ENCODE measurements around the gene NOS2.
"Not testable (repeated sequence)": the region's sequence is repeated elsewhere in the genome, so short reads cannot be mapped to it uniquely, and the experiment has no call there.

NOS2 gene

GRCh38 chr17:27837769-27838168, 37.4 kb upstream of the NOS2 start:
- H3K27me3 ChIP-seq (ENCODE audit: low read length); H3K9me3 ChIP-seq (ENCODE audit: insufficient read depth, low read length); H3K36me3 ChIP-seq (ENCODE audit: low read length); H3K79me2 ChIP-seq (ENCODE audit: insufficient read depth, low read length); H3K9me2 ChIP-seq (replicated peaks; ENCODE audit: insufficient read depth, low read length); H2AFZ ChIP-seq (ENCODE audit: low read depth, low read length, severe bottlenecking); H3K4me2 ChIP-seq (ENCODE audit: low read depth, low read length, poor library complexity, severe bottlenecking); H4K20me1 ChIP-seq (ENCODE audit: low read depth, low read length); H3F3A ChIP-seq (ENCODE audit: insufficient read depth); H3K27ac ChIP-seq (ENCODE audit: low read depth, low read length); H3K9ac ChIP-seq (ENCODE audit: low read length); H3K4me3 ChIP-seq (ENCODE audit: insufficient read depth, low read length, poor library complexity, severe bottlenecking): not testable (repeated sequence)

- H3K4me3 ChIP-seq (ENCODE audit: insufficient read depth, low read length, poor library complexity, severe bottlenecking), result no peak overlapping the region
- H4K20me1 ChIP-seq (ENCODE audit: low read depth, low read length), result no peaks in the 10 kb centered on the region
- no peaks in the 10 kb centered on the region for H3K79me2 ChIP-seq (ENCODE audit: insufficient read depth, low read length)
- H2AFZ ChIP-seq (ENCODE audit: low read depth, low read length, severe bottlenecking), result no peak overlapping the region
- no peak for TF ChIP-seq EZH2phosphoT487 (conservative IDR thresholded peaks at IDR 0.05; ENCODE audit: low read length)
- no peak for TF ChIP-seq CTCF (IDR thresholded peaks at IDR 0.05; ENCODE audit: insufficient read depth, low read length, poor library complexity, severe bottlenecking)
- H3K9ac ChIP-seq (ENCODE audit: low read length), result no peak overlapping the region
- H3F3A ChIP-seq (ENCODE audit: insufficient read depth), result no peaks in the 10 kb centered on the region
- H3K4me2 ChIP-seq (ENCODE audit: low read depth, low read length, poor library complexity, severe bottlenecking), result no peak overlapping the region
- H3K27ac ChIP-seq (ENCODE audit: low read depth, low read length), result no peak overlapping the region
- H3K9me2 ChIP-seq (replicated peaks; ENCODE audit: insufficient read depth, low read length), result no peaks in the 10 kb centered on the region
- no peaks in the 10 kb centered on the region for H3K9me3 ChIP-seq (ENCODE audit: insufficient read depth, low read length)
- no peaks in the 10 kb centered on the region for H3K36me3 ChIP-seq (ENCODE audit: low read length)
- no peaks in the 10 kb centered on the region for H3K27me3 ChIP-seq (ENCODE audit: low read length)
Observed at GRCh38 chr17:27836651-27837050, 36.3 kb upstream of the NOS2 start.

GRCh38 chr17:27834571-27834970, 34.2 kb upstream of the NOS2 start:
- H3K79me2 ChIP-seq (ENCODE audit: insufficient read depth, low read length), result no peaks in the 10 kb centered on the region
- TF ChIP-seq EZH2phosphoT487 (conservative IDR thresholded peaks at IDR 0.05; ENCODE audit: low read length), result no peak
- no peak for TF ChIP-seq CTCF (IDR thresholded peaks at IDR 0.05; ENCODE audit: insufficient read depth, low read length, poor library complexity, severe bottlenecking)

GRCh38 chr17:27832831-27833230, 32.5 kb upstream of the NOS2 start:
- no peak overlapping the region for H3K27ac ChIP-seq (ENCODE audit: low read depth, low read length)
- H3K4me3 ChIP-seq (ENCODE audit: insufficient read depth, low read length, poor library complexity, severe bottlenecking), result no peak overlapping the region
- H3K36me3 ChIP-seq (ENCODE audit: low read length), result no peaks in the 10 kb centered on the region
- no peak overlapping the region for H3K9ac ChIP-seq (ENCODE audit: low read length)
- no peaks in the 10 kb centered on the region for H3K9me3 ChIP-seq (ENCODE audit: insufficient read depth, low read length)
- H2AFZ ChIP-seq (ENCODE audit: low read depth, low read length, severe bottlenecking), result no peak overlapping the region
- H3K9me2 ChIP-seq (replicated peaks; ENCODE audit: insufficient read depth, low read length), result no peaks in the 10 kb centered on the region
- H3F3A ChIP-seq (ENCODE audit: insufficient read depth), result no peaks in the 10 kb centered on the region
- no peaks in the 10 kb centered on the region for H3K27me3 ChIP-seq (ENCODE audit: low read length)
- H3K4me2 ChIP-seq (ENCODE audit: low read depth, low read length, poor library complexity, severe bottlenecking), result no peak overlapping the region
- no peaks in the 10 kb centered on the region for H3K79me2 ChIP-seq (ENCODE audit: insufficient read depth, low read length)
- TF ChIP-seq CTCF (IDR thresholded peaks at IDR 0.05; ENCODE audit: insufficient read depth, low read length, poor library complexity, severe bottlenecking), result no peak
- TF ChIP-seq EZH2phosphoT487 (conservative IDR thresholded peaks at IDR 0.05; ENCODE audit: low read length), result no peak
- H4K20me1 ChIP-seq (ENCODE audit: low read depth, low read length), result no peaks in the 10 kb centered on the region

More at GRCh38 chr17:27834571-27834970, 34.2 kb upstream of the NOS2 start:
- H3K27ac ChIP-seq (ENCODE audit: low read depth, low read length), result no peak overlapping the region
- H3K9me2 ChIP-seq (replicated peaks; ENCODE audit: insufficient read depth, low read length), result no peaks in the 10 kb centered on the region
- no peak overlapping the region for H3K4me2 ChIP-seq (ENCODE audit: low read depth, low read length, poor library complexity, severe bottlenecking)
- H3K4me3 ChIP-seq (ENCODE audit: insufficient read depth, low read length, poor library complexity, severe bottlenecking), result no peak overlapping the region
- no peak overlapping the region for H3K9ac ChIP-seq (ENCODE audit: low read length)
- H3K9me3 ChIP-seq (ENCODE audit: insufficient read depth, low read length), result no peaks in the 10 kb centered on the region
- no peaks in the 10 kb centered on the region for H3K27me3 ChIP-seq (ENCODE audit: low read length)
- H4K20me1 ChIP-seq (ENCODE audit: low read depth, low read length), result no peaks in the 10 kb centered on the region
- H3F3A ChIP-seq (ENCODE audit: insufficient read depth), result no peaks in the 10 kb centered on the region
- H2AFZ ChIP-seq (ENCODE audit: low read depth, low read length, severe bottlenecking), result no peak overlapping the region
- H3K36me3 ChIP-seq (ENCODE audit: low read length), result no peaks in the 10 kb centered on the region

GRCh38 chr17:27829888-27830287, 29.6 kb upstream of the NOS2 start:
- not testable (repeated sequence) for H2AFZ ChIP-seq (ENCODE audit: low read depth, low read length, severe bottlenecking); H3K9me3 ChIP-seq (ENCODE audit: insufficient read depth, low read length); H3K9ac ChIP-seq (ENCODE audit: low read length); H3K9me2 ChIP-seq (replicated peaks; ENCODE audit: insufficient read depth, low read length); H3K36me3 ChIP-seq (ENCODE audit: low read length); H3K4me2 ChIP-seq (ENCODE audit: low read depth, low read length, poor library complexity, severe bottlenecking); H3F3A ChIP-seq (ENCODE audit: insufficient read depth); H3K4me3 ChIP-seq (ENCODE audit: insufficient read depth, low read length, poor library complexity, severe bottlenecking); H3K27me3 ChIP-seq (ENCODE audit: low read length); H4K20me1 ChIP-seq (ENCODE audit: low read depth, low read length); H3K79me2 ChIP-seq (ENCODE audit: insufficient read depth, low read length); H3K27ac ChIP-seq (ENCODE audit: low read depth, low read length)

GRCh38 chr17:27829143-27829711, 28.9 kb upstream of the NOS2 start:
- H4K20me1 ChIP-seq (ENCODE audit: low read depth, low read length); H3K4me2 ChIP-seq (ENCODE audit: low read depth, low read length, poor library complexity, severe bottlenecking); H3K27ac ChIP-seq (ENCODE audit: low read depth, low read length); H3K27me3 ChIP-seq (ENCODE audit: low read length); H3K9me2 ChIP-seq (replicated peaks; ENCODE audit: insufficient read depth, low read length); H3K36me3 ChIP-seq (ENCODE audit: low read length); H3F3A ChIP-seq (ENCODE audit: insufficient read depth); H3K4me3 ChIP-seq (ENCODE audit: insufficient read depth, low read length, poor library complexity, severe bottlenecking); H2AFZ ChIP-seq (ENCODE audit: low read depth, low read length, severe bottlenecking); H3K9me3 ChIP-seq (ENCODE audit: insufficient read depth, low read length); H3K79me2 ChIP-seq (ENCODE audit: insufficient read depth, low read length); H3K9ac ChIP-seq (ENCODE audit: low read length): not testable (repeated sequence)

Measured in SU-DHL-6 (cell line).